HG03457 (cell line): ENCODE data around the gene SMTN.

Experiments used
- ATAC-seq: cut with Tn5 transposase; IDR thresholded peaks from one replicate; pipeline ENCODE4 v1.9.1; 2021; ENCODE audit warnings: moderate number of reproducible peaks; ENCODE audit not compliant: unreplicated experiment

SMTN gene

GRCh38 chr22:31148953-31149627, 68.0 kb downstream of the SMTN start:
- ATAC-seq = no peak

- no peak for ATAC-seq
These were observed 69.5 kb downstream of the SMTN start for GRCh38 chr22:31150615-31151014.

GRCh38 chr22:31151872-31152271, 70.8 kb downstream of the SMTN start:
- no peak for ATAC-seq

- ATAC-seq = no peak
These were observed 72.2 kb downstream of the SMTN start for GRCh38 chr22:31153357-31153756.
